Activated T-cell treated with anti-CD3 and anti-CD28 coated beads for 4 hours (primary cell): ENCODE measurements around the gene TMEM231.
"Not testable (repeated sequence)": the region's sequence is repeated elsewhere in the genome, so short reads cannot be mapped to it uniquely, and the experiment has no call there.

ENCODE experiments used
- DNase-seq: peaks from one replicate; pipeline ENCODE4 v3.0.0-alpha.2; 2020

TMEM231 gene

GRCh38 chr16:75529056-75529905 is 26.8 kb downstream of the TMEM231 start:
- no peak for DNase-seq

GRCh38 chr16:75527825-75528299 is 28.2 kb downstream of the TMEM231 start:
- no peak for DNase-seq

- DNase-seq = no peak
Measured at GRCh38 chr16:75526032-75526790, 29.8 kb downstream of the TMEM231 start.

GRCh38 chr16:75519175-75519574 is 36.9 kb downstream of the TMEM231 start:
- DNase-seq = no peak

GRCh38 chr16:75516189-75516966 is 39.7 kb downstream of the TMEM231 start:
- peak; percentile 11 for DNase-seq

- DNase-seq = no peak
Measured at GRCh38 chr16:75514296-75514695, 41.8 kb downstream of the TMEM231 start.

- DNase-seq = no peak
Measured at GRCh38 chr16:75506574-75506973, 49.5 kb downstream of the TMEM231 start.

- no peak for DNase-seq
Measured at GRCh38 chr16:75506107-75506506, 49.9 kb downstream of the TMEM231 start.

- DNase-seq = no peak
Measured at GRCh38 chr16:75503801-75504200, 52.3 kb downstream of the TMEM231 start.

GRCh38 chr16:75502916-75503605 is 53.0 kb downstream of the TMEM231 start:
- no peak for DNase-seq

GRCh38 chr16:75501820-75502219 is 54.2 kb downstream of the TMEM231 start:
- DNase-seq = not testable (repeated sequence)

- no peak for DNase-seq
Measured at GRCh38 chr16:75501359-75501758, 54.7 kb downstream of the TMEM231 start.

- DNase-seq = not testable (repeated sequence)
Measured at GRCh38 chr16:75498605-75499322, 57.3 kb downstream of the TMEM231 start.

GRCh38 chr16:75497558-75497957 is 58.5 kb downstream of the TMEM231 start:
- no peak for DNase-seq

GRCh38 chr16:75495076-75495674 is 60.9 kb downstream of the TMEM231 start, which contains the start of gene CHST6:
CHST6 (minus strand) TSS chr16:75495441; CDS start chr16:75479828, 15,613 bp downstream.
- no peak for DNase-seq

GRCh38 chr16:75494661-75495075 is 61.4 kb downstream of the TMEM231 start:
- no peak for DNase-seq

- DNase-seq = no peak
Measured at GRCh38 chr16:75494184-75494583, 61.9 kb downstream of the TMEM231 start.

- no peak for DNase-seq
Measured at GRCh38 chr16:75491876-75492275, 64.2 kb downstream of the TMEM231 start.

GRCh38 chr16:75488322-75488721 is 67.7 kb downstream of the TMEM231 start:
- DNase-seq = no peak
